Measurements from ENCODE around the gene SPACA6.

DNA sequence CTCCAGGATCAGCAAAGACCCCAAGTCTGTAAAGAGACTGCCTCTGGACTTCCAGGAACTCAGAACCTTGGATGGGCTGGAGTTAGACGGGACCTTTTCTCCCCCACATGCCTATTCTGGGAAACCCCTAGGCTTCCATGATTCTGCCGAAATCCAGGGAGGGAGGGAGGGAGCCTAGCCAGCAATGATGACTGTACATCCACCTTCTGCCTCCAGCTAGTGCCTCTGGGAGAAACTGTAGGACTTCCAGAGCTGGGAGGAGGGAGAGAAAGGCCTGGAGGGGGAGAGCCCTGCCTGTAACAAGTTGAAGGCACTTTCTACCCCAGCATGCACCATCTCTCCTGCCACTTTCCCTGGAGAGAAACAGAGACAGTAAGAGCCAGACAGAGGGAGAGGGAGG lies 36.7 kb downstream of the SPACA6 start:
- TF ChIP-seq, protein P1, sequence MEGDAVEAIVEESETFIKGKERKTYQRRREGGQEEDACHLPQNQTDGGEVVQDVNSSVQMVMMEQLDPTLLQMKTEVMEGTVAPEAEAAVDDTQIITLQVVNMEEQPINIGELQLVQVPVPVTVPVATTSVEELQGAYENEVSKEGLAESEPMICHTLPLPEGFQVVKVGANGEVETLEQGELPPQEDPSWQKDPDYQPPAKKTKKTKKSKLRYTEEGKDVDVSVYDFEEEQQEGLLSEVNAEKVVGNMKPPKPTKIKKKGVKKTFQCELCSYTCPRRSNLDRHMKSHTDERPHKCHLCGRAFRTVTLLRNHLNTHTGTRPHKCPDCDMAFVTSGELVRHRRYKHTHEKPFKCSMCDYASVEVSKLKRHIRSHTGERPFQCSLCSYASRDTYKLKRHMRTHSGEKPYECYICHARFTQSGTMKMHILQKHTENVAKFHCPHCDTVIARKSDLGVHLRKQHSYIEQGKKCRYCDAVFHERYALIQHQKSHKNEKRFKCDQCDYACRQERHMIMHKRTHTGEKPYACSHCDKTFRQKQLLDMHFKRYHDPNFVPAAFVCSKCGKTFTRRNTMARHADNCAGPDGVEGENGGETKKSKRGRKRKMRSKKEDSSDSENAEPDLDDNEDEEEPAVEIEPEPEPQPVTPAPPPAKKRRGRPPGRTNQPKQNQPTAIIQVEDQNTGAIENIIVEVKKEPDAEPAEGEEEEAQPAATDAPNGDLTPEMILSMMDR (IDR thresholded peaks at IDR 0.05; ENCODE audit: insufficient read depth, low read depth, low read length) = no peak
- no peak for TF ChIP-seq EZH2 (IDR thresholded peaks at IDR 0.05; ENCODE audit: insufficient read depth, low read length)

Data from astrocyte (in vitro differentiated cells and primary cell).